HG02763 (cell line): Measurements from ENCODE around the gene ZNF143.
A peak's percentile ranks its signal among the peaks of the same experiment; 100 is the strongest.

Experiments used
- ATAC-seq: cut with Tn5 transposase; IDR thresholded peaks from one replicate; pipeline ENCODE4 v1.9.1; 2021; ENCODE audit warnings: mild to moderate bottlenecking, moderate library complexity; ENCODE audit not compliant: unreplicated experiment

Gene ZNF143

DNA sequence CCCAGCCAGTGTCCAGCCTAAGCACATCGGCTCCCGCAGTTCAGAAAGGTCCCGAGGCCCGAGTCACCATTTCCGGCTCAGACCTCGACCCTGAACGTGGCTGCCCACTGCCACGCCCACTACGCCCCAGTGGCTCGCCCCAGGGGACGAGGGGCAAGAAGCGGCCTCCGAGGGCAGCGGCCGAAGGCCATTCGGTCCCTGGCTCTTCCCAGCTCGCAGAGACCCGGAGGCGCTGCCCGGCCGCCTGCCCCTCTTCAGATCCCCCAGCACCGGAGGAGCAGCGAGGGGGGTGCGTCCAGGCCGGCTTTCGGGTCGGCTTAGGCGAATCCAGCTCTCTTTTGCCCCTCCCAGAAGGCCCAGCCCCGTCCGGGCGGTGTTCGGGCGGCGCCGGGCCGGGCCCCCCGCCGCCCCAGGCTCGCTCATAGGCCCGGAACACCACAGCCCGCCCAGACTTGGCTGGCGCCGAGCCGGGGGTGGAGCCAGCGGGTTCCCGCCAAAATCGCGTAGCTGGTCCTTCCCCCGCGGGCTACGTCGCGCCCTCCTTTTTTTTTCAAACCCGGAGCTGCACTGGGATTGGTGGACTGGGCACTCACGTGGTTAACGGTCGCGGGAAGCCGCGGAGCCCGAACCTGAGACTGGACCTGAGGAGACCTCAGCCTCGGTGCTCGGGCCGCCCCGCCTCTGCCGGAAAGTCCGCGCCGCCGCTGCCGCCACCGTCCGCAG, 112.4 kb downstream of the ZNF143 start, which contains the start of gene WEE1:
WEE1 (plus strand) TSS at position 619 of the 723 bp plus-strand sequence. CDS start 264 bp downstream, outside the sequence.
- peak; percentile 85 for ATAC-seq

DNA sequence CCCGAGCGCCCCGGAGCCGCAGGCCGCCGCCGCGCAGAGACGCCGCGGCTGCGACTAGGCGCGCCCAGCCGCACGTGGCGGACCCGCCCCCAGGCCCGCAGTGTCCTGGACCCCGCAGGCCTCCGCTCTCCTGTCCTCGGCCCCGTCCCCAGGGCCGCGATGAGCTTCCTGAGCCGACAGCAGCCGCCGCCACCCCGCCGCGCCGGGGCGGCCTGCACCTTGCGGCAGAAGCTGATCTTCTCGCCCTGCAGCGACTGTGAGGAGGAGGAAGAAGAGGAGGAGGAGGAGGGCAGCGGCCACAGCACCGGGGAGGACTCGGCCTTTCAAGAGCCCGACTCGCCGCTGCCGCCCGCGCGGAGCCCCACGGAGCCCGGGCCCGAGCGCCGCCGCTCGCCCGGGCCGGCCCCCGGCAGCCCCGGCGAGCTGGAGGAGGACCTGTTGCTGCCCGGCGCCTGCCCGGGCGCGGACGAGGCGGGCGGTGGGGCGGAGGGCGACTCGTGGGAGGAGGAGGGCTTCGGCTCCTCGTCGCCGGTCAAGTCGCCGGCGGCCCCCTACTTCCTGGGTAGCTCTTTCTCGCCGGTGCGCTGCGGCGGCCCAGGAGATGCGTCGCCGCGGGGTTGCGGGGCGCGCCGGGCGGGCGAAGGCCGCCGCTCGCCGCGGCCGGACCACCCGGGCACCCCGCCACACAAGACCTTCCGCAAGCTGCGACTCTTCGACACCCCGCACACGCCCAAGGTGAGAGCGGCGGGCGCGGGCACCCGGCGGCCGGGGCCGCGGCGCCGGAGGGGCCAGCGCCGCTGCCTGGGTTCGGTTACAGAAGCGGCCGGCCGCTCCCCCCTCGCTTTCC, 113.2 kb downstream of the ZNF143 start:
- ATAC-seq, result peak; percentile 10

GRCh38 chr11:9574622-9575259, 113.9 kb downstream of the ZNF143 start:
- no peak for ATAC-seq

GRCh38 chr11:9575260-9576240, 114.7 kb downstream of the ZNF143 start:
- no peak for ATAC-seq

DNA sequence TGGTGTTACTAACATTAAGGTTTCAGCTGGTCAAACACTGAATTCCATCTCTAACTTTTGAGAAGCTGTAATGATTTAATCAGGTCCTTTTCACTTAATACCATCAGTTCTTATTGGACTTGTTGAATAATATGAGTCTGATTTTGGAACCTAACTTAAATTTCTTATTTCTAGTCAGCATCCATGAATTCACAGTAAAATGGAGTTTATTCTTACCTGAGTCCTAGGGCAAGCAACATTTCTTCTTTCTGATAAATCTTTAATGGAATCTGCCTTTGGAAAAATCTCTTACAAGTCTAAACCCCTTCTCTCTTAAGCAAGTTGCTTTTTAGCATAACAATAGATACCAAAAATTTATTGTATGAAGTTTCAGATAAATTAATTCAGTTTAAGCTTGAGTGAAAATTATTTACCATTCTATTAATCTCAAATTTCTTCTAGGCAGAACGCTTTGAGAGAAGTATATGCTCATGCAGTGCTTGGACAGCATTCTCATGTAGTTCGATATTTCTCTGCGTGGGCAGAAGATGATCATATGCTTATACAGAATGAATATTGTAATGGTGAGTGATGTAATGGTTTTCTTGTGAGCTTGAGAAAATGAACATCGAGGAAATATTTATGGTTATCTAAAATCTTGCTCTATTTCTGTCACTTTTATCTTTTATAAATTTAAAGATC, 116.0 kb downstream of the ZNF143 start:
- no peak for ATAC-seq

GRCh38 chr11:9577556-9577955, 116.7 kb downstream of the ZNF143 start:
- ATAC-seq, result no peak
